HG03045 (cell line): ENCODE data around the gene GP1BB.
A peak's percentile ranks its signal among the peaks of the same experiment; 100 is the strongest.
"Not testable (repeated sequence)": the region's sequence is repeated elsewhere in the genome, so short reads cannot be mapped to it uniquely, and the experiment has no call there.

Experiments
- ATAC-seq: cut with Tn5 transposase; IDR thresholded peaks from one replicate; pipeline ENCODE4 v1.9.1; 2021; ENCODE audit warnings: mild to moderate bottlenecking, moderate library complexity; ENCODE audit not compliant: unreplicated experiment

The GP1BB gene

DNA sequence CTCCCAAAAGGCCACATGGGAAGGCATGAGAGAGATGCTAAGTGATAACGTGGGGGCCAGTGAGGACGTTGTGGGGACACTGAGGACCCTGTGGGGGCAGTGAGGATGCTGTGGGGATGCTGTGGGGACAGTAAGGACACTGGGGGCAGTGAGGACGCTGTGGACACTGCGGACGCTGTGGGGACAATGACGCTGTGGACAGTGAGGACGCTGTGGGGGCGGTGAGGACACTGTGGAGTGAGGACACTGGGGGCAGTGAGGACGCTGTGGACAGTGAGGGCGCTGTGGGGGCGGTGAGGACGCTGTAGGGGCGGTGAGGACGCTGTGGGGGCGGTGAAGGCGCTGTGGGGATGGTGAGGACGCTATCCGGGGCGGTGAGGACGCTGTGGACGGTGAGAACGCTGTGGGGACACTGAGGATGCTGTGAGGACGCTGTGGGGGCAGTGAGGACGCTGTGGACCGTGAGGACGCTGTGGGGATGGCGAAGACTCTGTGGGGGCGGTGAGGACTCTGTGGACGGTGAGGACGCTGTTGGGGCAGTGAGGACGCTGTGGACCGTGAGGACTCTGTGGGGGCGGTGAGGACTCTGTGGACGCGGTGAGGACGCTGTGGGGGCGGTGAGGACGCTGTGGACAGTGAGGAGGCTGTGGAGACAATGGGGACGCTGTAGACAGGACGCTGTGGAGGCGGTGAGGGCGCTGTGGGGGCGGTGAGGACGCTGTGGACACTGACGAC, 1.8 kb downstream of the GP1BB start:
- no peak for ATAC-seq

DNA sequence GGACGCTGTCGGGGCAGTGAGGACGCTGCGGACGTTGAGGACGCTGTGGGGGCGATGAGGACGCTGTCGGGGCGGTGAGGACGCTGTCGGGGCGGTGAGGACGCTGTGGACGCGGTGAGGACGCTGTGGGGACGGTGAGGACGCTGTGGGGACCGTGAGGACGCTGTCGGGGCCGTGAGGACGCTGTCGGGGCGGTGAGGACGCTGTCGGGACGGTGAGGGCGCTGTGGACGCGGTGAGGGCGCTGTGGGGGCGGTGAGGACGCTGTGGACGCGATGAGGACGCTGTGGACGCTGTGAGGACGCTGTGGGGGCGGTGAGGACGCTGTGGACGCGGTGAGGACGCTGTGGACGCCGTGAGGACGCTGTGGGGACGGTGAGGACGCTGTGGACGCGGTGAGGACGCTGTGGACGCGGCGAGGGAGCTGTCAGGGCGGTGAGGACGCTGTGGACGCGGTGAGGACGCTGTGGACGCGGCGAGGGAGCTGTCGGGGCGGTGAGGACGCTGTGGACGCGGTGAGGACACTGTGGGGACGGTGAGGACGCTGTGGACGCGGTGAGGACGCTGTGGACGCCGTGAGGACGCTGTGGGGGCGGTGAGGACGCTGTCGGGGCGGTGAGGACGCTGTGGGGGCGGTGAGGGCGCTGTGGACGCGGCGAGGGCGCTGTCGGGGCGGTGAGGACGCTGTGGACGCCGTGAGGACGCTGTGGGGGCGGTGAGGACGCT, 2.9 kb downstream of the GP1BB start:
- ATAC-seq, result not testable (repeated sequence)

DNA sequence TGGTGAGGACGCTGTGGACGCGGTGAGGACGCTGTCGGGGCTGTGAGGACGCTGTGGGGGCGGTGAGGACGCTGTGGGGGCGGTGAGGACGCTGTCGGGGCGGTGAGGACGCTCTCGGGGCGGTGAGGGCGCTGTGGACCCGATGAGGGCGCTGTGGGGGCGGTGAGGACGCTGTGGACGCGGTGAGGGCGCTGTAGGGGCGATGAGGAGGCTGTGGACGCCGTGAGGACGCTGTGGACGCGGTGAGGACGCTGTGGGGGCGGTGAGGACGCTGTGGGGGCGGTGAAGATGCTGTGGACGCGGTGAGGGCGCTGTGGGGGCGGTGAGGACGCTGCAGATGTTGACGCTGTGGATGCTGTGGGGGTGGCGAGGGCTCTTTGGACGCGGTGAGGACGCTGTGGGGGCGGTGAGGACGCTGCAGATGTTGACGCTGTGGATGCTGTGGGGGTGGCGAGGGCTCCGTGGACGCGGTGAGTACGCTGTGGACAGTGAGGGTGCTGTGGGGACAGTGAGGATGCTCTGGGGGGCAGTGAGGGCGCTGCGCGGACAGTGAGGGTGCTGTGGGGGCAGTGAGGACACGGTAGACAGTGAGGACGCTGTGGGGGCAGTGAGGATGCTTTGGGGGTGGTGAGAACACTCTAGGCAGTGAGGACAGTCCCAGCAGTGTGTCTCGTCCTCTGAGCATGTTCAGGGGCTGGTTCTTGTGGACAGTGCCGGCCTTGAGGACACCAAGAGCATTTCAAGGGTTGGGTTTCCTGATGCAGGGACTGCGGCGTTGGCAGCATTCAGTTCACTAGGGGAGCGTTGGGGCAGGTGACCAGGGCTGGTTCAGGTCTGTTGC, 4.2 kb downstream of the GP1BB start:
- ATAC-seq, result no peak

DNA sequence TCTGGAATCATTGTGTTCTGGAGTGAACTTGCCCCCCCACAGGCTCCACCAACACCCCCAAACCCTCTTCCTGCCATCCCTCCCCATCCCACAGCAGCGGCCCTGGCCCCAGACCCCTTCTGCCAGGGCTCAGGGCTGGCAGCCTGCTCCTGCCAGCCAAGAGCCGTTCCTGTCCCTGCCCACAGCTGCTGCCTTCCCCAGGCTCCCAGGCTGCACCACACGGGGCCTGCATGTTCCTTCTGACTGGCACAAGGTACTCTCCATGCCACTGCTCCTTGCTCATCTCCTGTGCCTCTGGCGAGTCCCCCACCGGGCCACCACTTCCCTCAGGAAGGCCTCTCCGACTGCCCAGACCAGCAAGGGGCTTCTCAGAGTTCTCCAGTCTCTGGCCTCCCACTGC, 4.9 kb downstream of the GP1BB start:
- no peak for ATAC-seq

DNA sequence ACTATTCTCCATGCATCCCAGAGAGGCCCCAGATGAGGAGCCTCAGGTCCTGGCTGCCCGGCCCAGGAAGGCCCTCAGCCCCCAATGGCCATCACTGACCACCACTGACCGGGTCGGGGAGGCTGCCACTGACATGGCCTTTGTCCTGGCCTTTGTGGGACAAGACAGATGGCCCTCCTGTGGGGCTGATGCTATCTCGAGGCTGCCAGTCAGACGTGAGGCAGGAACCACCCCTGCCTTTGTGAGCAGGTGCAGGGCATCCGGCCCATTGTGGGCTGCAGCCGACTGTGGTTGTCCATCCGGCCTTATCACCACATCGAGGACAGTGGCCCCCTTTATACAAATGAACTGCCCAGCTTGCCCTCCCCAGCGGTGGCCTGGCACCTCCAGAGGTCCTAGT, 5.5 kb downstream of the GP1BB start:
- ATAC-seq, result no peak

DNA sequence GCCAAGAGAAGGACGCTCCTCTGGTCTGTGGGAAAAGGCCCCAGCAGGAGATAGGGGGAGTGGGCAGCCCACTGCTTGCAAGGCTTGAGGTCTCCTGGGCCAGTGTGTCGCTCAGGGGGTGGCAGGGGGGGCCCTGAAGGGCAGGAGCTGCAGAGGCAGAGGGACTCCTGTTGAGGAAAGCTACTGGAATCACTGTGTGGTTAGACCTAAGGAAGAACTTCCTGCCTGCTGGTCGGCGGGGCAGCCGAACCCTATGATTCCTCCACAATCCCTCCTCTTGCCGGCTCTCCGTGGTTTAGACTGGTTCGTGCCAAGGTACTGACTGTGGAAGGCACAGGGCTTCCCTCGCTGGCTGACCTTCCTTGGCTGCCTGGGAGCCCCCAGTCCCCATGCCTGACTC, 6.2 kb downstream of the GP1BB start:
- no peak for ATAC-seq

DNA sequence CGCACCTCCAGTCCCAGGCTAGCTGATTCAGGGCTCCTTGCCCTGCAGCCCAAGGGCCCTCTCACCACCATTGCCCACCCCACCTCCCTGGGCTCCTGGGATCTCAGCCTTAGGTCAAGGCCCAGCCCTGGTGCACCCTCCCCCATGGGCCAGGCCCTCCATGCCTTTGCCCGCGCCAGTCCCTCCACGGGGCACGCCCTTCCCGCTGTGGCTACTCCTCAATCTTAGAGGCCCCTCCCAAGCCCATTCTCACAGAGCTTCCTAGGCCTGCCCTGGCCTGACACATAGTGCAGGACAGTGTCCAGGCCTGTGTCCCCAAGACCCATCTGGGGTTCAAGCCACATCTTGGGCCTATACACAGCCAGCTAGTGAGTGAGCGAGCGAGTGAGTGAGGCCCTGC, 6.9 kb downstream of the GP1BB start:
- no peak for ATAC-seq

DNA sequence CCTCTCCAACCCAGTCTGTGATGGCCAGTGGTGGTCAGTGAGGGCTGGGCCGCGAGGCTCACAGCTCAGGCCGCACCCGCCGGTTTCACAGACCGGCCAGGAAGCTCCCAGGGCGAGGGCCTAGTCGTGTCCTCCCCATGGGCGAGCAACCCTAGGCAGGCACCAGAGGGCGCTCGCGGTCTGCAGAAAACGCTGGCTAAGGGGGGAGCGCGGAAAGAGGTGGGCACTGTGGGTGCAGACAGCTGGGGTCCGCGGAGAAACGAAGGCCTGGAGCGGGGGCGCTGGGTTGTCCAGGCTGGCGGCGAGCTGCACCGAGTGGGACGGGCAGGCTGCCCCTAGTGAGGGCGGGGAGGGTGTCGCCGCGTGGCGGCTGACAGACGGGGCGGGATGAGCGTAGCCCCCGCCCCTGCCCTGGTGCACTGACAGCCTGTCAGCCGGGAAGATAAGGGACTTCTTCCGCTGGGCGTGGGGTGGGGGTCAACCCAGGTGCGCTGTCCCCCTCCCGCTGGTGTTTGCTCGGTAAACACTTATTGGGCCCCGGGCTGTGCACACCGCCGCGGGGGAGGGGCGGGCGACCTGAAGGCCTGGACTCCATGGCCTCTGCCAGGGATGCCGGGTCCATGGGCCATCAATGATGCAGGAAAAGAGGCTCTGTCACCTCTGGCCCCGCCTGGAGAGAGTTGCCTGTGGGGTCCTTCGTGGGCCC, 7.5 kb downstream of the GP1BB start:
- peak; percentile 41 for ATAC-seq

DNA sequence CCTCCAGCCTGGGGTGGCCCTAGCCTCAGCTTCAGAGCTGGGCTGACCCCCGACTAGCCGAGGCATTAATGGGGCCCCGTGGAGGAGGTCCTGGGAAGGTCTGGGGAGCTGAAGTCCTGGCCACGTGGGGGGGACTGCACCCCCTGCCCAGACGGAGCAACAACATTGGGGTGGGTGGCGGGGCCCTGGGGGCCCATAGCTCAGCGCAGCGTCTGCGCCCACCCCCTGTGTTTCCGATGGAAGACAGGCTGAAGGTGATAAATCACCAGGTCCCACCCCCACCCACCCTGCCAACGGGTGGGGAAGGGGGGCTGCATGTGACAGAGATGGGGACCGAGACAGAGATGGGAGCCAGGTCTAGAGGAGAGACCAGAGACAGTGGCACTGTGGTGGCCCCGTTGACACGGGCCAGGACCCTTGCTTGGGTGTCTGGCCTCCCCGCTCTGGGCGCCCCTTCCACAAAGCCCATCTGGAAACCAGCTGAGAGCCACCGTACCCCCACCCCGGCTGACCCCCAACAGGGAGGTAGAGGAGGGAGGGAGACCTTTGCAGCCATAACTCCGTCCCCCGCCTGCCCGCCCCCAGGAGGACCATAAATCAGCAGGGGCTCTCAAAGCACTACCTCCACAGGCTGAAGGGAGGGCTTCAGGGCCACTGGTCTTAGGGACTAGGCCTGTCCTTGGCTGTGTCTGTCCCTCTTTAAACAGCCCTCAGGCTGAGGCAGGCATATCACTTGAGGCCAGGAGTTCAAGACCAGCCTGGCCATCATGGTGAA, 8.2 kb downstream of the GP1BB start:
- ATAC-seq, result no peak

DNA sequence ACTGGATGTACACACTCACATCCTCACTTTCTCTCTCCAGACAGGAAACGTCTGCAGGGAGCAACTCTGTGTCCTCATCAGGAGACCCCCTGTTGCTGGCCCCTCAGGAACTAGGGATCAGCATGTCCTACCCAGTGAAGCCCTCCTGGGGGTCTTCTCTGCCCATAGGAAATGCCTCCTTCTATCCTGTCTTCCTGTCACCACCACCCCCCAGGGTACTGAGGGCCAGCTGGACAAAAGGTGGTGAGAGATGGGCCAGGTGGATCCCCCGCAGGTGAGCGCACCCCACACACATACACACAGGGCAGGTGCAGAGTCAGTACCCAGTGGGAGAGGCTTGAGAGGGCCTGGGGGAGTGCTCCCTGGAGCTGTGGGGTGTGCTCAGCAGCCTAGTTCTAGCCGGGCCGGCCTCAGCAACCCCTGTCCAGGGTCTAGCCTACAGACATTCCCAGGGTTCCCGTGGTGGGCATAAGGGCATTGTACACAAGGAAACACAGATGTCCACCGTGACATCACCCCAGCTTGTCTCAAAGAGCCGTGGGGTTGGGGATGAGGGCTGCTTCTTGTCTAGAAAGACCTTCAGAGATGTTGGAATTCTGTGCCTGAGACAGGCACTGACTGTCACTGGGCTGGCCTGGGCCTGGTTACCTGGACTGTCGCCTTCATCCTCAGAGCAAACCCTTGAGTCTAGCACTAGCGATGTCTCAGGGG, 9.2 kb downstream of the GP1BB start:
- ATAC-seq, result no peak

DNA sequence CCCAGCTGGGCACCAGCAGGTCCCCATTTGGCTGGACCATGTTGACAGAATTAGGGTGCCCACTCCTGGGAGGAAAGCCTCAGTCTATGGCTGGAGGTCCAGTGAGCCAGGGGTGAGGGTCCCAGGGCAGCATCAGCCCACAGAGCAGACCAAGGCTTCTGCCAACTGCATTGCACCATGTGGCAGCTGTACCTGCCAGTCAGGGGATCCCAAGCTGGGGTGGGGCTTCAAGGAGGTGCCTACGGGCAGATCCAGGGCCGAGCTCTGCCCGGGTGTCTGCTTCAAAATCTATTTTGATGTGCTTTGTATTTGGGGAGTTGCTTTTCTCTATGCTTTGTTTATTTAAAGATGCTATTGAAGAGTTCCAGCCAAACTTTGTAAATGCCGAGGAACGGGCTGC, 10.4 kb downstream of the GP1BB start:
- no peak for ATAC-seq

DNA sequence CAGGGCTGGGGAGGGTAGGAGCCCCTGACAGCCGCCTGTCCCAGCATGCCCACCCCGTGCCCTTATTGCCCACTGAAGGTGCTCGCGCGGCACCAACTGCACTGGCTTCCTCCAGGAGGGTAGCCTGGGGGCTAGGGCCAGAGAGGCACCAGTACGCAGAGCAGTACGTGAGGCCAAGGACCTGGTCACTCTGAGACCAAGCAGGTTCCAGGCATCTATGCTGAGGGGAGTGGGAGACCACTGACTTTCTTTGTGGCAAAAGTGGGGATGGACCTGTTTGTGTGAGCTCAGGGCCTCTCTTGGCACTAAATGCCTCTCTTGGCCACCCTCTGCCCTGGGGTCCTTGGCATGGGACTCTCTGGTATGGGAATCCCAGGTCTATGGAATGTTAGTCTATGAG, 10.8 kb downstream of the GP1BB start:
- ATAC-seq, result no peak

DNA sequence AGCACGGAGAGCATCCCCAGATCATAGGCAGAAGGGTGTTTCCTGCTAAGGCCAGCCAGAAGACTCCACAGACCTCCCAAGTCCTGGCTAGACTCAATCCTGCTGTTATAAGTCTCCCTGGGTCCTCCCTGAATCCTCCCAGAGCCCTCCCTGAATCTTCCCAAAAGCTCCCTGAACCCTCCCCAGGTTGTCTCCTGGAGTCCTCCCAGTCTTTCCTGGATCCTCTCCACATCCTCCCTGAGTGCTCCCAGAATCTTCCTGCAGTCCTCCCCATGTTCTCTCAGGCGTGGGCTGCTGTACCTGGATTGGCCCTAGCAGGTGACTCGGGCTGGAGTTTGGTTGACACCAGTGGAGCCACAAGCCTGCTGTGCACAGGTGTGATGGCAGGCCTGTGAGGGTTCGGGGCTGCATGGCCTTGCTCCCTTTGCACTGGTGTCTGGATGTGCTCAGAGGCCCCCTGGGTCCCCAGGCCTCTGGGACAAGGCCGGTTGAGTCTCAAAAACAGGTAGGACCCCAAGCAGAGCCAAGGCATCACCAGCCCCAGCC, 11.6 kb downstream of the GP1BB start:
- no peak for ATAC-seq

DNA sequence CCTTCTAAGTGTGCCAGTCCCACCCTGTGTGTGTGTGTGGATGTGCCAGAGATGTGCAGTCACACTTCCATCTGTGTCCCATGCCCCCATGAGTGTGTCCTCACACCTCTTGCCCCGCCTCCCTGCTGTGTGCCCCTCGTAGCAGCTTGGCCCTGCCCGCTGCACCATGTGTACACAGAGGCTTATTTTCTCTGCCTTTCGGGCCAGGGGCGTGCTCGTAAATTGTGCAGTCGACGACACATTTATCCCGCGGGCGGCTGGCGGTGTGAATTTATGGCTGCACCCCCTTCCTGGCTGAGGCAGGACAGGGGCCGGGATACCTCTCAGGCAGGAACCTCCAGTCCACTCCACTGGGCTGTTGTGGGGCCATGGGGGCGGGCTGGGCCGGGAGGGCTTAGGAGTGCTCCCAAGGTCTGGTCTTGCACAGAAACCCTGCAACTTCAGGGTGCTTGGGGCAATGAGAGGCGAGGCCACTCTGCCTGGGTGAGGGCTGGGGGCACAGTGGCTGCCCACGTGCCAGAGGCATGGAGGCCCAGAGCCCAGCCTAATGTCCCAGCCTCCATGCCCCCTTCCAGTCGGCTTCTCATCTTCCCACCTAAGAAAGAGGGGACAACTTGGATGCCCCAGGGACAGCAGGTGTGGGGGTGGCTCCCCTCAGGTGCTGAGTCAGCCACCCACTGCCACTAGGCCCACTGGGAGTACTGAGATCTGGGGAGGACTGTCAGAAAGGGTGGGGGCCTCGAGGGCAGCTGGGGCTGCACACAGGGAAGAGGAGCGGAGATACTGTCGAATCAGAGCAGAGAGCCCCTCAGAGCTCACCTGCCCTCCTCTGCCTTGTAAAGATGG, 12.5 kb downstream of the GP1BB start:
- no peak for ATAC-seq

DNA sequence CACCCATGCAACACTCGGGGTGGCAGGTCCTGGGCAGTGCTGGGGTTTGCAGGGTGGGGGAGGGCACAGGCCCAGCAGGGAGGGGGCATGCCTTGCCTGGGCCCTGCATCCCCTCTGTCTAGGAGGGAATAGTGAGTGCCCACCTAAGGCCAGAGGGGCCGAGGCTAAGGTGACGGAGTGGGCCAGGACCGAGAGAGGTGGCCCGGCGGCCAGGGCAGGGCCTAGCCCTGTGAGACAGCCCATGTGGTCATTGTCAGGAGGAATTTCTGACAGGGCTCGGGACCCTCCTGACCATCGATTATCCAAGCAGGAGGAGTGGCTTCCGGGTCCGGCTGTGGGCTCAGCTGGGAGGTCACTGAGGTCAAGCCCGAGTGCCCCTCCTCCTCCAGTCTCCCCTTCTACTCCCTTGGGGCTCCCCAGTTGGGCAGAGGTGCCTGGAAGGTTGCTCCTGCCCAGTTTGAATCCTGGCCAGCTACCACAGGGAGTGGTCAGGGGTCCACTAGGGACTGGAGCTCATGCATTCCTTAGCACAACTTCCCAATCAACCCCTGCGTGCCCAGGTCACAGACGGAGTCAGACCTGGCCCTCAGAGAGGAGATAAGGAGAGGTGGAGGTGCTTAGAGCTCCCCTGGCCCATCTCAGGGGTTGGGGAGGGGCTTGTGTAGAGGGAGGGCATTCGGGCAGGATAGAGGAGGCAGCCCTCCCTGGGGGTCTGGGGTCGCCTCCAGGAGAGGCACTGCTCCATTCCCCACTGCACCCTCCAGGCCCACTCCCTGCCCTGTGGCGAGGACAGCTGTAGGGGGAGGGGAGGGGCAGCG, 14.7 kb downstream of the GP1BB start:
- no peak for ATAC-seq

DNA sequence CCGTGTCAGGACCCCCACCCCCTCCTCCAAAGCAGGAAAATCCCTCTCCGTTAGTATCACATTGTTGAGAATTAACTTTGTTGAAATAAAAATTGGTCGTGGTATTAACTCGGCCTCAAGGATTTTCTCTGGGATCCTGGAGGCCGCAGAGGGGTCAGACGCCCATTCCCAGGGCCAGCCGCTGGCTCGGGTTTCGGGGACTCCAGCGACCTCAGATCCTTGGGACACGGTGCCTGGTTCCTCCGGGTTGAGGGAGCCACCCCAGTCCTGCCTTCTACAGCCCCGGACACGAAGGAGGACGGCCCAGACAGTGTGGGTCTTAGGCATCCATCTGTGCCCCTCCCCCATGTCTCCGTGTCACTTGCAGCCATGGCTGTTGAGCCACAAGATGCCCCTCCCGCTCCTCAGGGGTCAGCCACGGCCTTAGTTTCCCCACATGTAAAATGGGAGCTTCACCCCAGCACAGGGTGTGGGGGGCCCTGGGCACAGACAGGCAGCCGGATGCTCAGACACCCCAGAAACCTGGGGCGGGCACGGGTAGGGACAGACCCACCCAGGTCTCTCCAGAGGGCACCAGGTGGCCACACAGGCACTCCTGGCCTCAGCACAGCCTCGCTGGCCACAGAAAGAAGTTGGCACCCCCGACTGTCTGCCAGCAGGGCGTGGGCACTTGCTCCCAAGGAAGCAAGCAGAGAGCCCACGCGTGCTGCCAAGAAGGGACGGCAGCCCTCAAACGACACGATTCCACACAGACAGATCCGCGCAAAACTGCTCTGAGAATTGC, 15.5 kb downstream of the GP1BB start:
- ATAC-seq, result no peak

DNA sequence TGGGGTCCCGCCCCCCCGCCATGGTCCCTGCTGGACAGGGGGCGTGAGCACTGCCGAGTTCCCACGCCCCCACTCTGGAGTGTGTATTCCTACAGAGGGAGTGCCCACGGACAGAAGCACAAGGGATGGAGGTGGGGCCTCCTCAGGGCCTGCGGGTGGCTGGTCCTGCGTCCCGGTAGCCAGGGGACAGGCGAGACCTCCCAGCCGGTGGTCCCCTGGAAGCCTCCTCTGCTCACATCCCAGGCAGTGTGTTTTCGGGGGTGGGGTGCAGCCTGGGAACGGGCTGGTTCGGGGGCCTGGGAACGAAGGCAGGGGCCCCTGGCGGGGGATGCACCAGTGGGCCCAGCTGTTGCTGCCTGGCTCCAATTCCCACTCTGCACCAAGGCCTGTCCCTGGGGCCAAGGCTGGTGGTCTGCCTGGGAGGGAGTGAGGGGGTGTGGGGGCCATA, 16.1 kb downstream of the GP1BB start:
- no peak for ATAC-seq
